ENCODE data around the gene EP400.

The EP400 gene

DNA sequence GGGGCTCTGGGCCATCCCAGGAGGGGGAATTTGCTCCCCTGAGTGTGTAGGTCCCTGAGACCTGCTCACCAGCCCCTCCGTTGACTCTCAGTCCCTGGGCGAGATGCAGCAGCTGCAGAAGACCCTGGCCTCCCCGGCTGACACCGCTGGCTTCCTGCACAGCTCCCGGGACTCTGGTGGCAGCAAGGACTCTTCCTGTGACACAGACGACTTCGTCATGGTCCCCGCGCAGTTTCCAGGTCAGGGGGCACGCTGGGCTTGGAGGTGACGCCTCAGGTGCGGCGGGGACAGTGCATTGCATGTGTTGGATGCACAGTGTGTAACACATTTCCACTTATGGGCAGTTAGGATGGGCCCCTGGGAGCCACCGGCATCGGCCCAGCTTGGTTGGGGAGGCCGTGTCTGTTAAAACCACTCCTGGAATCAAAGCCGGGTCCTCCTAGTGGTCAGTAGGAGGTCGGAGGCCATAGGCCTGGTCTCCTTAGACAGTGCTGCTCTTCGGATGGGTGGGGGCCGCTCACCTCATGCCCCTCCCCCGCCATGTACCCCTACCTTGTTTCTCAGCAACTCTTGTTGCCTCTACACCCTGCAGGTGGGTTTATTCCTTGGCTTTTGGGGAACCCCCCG lies 37.8 kb upstream of the EP400 start:
- no peak for DNase-seq (ENCODE audit: low read depth)
- H3K4me3 ChIP-seq (ENCODE audit: low read depth, low read length) = no peak overlapping the region

DNA sequence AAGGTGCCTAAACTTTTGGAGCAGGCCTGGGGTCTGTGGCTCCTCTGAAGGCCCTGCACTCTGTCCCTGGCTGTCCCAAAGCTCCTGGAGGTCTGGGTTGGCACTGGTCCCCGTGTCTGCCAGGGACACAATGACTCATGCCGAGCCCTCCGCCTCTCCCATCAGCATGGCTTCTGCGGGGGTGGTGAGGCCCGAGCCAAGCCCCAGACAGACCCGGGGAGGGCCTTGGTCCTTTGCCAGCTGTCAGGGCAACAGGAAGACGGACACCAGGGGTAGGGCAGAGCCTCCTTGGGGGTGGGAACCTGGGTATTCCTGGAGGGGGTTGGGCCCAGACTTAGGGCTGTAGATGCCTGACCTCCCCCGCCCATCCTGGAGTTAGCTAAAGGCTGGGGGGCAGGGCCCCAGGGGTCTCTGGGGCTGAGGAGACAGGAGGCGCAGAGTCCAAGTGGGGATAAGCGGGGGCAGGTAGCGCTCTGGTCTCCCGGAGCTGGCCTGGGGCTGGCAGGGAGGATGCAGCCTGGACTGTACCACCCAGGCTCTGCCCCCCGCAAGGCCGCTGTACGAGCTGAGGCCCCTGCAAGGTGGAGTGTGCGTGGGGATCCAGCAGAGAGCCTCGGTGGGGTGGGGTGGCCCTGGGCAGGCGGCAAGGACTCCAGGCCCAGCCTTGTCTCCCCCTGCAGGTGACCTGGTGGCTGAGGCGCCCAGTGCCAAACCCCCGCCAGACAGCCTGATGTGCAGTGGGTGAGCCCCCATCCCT lies 37.0 kb upstream of the EP400 start:
- H3K4me3 ChIP-seq (ENCODE audit: low read depth, low read length) = no peak overlapping the region
- DNase-seq (ENCODE audit: low read depth) = peak; percentile 67

DNA sequence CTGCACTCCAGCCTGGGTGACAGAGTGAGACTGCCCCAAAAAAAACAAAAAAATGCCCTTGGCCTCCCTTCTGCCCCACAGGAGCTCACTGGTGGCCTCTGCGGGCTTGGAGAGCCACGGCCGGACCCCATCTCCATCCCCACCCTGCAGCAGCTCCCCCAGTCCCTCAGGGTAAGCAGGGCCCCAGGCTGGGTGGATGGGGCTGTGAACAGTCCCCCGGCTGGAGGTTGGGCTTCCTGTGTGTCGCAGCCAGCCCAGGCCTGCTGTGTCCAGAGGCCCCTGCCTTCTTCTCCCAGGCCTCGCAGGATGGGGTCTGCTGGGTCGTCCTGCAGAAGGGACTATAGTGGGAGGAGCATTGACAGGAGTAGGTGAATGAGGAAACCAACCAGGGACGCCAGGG lies 36.1 kb upstream of the EP400 start:
- no peak overlapping the region for H3K4me3 ChIP-seq (ENCODE audit: low read depth, low read length)
- no peak for DNase-seq (ENCODE audit: low read depth)

DNA sequence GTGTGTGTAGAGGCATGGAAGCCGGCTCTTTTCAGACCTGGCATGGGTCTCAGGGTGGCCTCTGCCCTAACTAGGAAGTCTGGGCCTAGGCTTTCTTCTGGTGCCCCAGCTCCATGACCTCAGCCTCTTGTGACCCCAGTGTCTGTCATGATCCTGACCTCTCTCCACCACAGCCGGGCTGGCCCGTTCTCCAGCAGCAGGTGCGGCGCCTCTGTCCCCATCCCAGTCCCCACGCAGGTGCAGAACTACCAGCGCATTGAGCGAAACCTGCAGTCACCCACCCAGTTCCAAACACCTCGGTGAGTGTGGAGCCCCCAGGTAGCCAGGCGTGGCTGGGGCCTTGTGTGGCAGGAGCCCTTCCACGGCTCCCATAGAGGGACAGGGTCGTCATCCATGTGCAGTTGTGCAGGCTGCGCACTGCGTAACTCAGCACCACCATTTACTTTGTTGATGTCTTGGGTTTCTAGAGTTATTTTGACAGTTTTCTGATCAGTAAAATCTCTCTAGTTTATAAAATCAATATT lies 35.5 kb upstream of the EP400 start:
- no peak for DNase-seq (ENCODE audit: low read depth)
- no peak overlapping the region for H3K4me3 ChIP-seq (ENCODE audit: low read depth, low read length)

DNA sequence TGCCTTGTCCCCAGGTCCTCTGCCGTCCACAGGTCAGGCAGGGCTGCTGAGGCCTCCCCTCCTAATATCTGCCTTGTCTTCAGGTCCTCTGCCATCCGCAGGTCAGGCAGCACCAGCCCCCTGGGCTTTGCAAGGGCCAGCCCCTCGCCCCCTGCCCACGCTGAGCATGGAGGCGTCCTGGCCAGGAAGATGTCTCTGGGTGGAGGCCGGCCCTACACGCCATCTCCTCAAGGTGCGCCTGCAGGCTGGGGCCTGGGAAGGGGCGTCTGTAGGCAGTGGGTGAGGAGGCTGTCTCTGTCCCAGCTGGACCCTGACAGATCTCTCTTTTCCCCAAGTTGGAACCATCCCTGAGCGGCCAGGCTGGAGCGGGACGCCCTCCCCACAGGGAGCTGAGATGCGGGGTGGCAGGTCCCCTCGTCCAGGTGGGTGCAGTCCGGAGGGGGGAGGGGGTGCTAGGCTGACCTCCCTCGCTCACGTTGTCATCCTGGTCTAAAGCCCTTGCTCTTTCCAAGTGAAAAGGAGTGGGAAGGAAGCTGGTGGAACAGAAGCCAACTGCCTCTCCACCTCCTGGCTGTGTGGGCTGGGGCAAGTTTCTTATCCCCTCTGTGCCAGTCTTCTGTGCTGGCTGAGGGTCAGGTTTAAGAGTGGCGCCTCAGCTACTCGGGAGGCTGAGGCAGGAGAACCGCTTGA lies 34.6 kb upstream of the EP400 start:
- no peak for DNase-seq (ENCODE audit: low read depth)
- no peak overlapping the region for H3K4me3 ChIP-seq (ENCODE audit: low read depth, low read length)

DNA sequence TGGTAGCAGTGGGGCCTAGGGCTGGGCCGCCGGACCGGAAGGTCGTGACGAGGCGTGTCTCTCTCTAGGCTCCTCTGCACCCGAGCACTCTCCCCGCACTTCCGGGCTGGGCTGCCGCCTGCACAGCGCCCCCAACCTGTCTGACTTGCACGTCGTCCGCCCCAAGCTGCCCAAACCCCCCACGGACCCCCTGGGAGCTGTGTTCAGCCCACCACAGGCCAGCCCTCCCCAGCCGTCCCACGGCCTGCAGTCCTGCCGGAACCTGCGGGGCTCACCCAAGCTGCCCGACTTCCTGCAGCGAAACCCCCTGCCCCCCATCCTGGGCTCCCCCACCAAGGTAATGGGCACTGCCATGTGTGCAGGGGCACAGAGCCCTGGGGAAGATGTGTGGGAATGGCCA lies 33.9 kb upstream of the EP400 start:
- no peak for DNase-seq (ENCODE audit: low read depth)
- H3K4me3 ChIP-seq (ENCODE audit: low read depth, low read length) = no peak overlapping the region

DNA sequence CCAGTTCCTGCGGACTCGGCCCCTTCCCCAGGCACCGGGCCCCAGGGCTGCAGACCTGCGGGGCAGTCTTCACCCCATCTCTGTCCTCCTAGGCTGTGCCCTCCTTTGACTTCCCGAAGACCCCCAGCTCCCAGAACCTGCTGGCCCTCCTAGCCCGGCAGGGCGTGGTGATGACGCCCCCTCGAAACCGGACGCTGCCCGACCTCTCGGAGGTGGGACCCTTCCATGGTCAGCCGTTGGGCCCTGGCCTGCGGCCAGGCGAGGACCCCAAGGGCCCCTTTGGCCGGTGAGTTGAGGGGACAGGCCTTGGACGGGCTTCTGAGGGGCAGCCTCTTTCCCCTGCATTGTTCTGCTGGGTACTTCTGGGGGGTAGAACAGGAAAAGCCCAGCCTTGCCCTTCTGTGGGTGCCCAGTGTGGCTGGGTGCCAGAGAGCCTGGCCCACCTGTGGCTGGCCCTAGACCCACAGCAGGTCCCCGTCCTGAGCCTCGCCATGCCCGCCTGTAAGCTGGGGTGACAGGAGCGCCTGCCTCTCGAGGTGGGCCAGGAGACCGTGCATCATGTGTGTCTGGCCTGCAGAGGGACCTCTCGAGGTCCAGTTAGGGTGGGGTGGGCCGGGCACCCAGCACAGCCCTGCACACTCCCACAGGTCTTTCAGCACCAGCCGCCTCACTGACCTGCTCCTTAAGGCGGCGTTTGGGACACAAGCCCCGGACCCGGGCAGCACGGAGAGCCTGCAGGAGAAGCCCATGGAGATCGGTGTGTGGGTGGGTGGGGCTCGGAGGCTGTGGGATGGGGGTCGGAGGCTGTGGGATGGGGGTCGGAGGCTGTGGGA lies 33.2 kb upstream of the EP400 start:
- DNase-seq (ENCODE audit: low read depth) = no peak
- no peak overlapping the region for H3K4me3 ChIP-seq (ENCODE audit: low read depth, low read length)

DNA sequence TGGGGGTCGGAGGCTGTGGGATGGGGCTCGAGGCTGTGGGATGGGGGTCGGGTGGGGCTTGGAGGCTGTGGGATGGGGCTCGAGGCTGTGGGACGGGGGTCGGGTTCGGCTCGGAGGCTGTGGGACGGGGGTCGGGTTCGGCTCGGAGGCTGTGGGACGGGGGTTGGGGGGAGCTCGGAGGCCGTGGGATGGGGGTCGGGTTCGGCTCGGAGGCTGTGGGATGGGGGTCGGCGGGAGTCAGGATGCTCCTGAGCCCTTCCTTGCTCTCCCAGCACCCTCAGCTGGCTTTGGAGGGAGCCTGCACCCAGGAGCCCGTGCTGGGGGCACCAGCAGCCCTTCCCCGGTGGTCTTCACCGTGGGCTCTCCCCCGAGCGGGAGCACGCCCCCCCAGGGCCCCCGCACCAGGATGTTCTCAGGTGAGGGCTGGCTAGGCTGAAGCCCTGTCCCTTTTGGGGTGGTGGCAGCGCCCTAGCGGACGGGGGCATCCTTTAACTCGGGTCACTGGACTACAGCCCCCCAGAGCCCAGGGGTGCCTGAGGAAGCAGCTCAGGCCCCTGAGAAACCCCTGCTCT lies 32.5 kb upstream of the EP400 start:
- no peak overlapping the region for H3K4me3 ChIP-seq (ENCODE audit: low read depth, low read length)
- no peak for DNase-seq (ENCODE audit: low read depth)

DNA sequence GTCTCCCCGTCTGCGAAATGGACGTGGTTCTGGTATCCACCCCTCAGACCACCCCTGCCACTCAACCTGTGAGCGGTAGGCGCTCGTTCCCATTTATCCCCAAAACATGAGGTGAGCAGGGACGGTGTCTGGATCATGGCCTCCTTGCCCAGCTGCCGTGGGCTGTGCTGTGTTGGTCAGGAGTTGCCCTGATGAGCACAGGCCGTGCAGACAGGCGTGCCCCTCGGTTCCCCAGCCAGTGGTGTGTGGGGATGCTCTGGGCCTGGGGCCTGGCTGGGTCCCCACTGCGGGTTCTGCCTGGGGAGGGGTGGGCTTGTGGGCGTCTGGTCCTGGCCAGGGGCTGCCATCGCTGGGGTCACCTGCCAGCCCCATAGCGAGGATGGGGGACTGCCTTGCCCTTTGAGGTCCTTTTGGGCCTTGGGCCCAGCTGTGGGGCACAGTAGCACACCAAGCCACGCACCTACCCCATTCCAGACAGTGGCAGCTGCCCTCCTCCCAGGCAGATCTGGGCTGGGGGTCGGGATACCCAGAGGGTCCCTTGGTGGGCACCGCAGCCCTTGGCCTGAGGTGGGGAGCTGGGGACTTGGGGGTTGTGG lies 31.9 kb upstream of the EP400 start:
- no peak for DNase-seq (ENCODE audit: low read depth)
- H3K4me3 ChIP-seq (ENCODE audit: low read depth, low read length) = no peak overlapping the region

DNA sequence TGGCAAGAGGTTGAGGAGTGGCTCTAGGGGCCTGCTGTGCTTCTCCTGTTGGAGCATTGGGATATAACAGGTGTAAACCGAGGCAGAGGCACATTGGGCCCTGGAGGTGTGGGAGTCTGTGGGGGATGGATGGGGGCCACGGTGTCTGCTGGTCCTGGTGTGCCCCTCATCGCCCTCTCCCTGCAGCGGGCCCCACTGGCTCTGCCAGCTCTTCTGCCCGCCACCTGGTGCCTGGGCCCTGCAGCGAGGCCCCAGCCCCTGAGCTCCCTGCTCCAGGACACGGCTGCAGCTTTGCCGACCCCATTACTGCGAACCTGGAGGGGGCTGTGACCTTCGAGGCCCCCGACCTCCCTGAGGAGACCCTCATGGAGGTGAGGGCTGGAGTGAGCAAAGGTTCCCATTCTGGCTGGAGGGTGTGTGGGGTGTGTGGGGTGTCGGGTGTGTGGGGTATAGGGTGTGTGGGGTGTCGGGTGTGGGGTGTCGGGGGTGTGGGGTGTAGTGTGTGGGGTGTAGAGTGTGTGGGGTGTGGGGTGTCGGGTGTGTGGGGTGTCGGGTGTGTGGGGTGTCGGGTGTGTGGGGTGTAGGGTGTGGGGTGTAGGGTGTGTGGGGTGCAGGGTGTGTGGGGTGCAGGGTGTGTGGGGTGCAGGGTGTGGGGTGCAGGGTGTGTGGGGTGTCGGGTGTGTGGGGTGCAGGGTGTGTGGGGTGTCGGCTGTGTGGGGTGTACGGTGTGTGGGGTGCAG lies 31.3 kb upstream of the EP400 start:
- no peak overlapping the region for H3K4me3 ChIP-seq (ENCODE audit: low read depth, low read length)
- no peak for DNase-seq (ENCODE audit: low read depth)

DNA sequence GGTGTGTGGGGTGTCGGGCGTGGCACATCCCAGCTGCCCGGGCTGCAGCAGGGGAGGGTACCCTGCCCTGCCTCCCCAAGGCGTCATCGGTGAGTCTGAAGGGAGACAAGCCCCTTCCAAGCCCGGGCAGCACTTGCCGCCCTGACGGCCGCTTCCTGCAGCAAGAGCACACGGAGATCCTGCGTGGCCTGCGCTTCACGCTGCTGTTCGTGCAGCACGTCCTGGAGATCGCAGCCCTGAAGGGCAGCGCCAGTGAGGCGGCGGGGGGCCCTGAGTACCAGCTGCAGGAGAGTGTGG lies 30.7 kb upstream of the EP400 start:
- H3K4me3 ChIP-seq (ENCODE audit: low read depth, low read length) = no peak overlapping the region
- no peak for DNase-seq (ENCODE audit: low read depth)

DNA sequence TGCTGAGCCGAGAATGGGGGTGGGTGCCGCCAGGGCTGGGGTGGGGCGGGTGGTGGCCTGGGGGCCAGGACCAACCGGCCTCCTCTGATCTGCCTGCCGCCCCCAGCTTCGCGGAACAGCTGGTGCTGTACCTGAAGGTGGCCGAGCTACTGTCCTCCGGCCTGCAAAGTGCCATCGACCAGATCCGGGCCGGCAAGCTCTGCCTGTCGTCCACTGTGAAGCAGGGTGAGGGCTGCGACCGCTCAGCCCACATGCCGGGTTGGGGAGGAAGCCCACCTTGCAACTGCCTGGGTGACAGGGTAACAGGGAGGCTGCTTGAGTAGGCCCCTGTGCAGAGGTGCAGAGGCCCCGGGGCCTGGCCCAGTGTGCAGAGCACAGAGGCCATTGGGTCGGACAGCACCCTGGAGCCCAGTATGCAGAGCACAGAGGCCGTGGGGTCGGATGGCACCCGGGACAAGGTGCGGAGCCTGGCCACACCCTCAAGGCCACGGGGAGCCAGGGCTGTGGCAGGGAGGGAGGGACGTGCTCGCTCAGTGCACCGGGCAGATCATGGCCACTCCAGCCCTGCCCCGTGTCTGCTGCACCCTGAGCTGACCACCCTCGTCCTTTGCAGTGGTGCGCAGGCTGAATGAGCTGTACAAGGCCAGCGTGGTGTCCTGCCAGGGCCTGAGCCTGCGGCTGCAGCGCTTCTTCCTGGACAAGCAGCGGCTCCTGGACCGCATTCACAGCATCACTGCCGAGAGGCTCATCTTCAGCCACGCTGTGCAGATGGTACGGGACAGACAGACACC lies 30.2 kb upstream of the EP400 start:
- DNase-seq (ENCODE audit: low read depth) = no peak
- H3K4me3 ChIP-seq (ENCODE audit: low read depth, low read length) = no peak overlapping the region

DNA sequence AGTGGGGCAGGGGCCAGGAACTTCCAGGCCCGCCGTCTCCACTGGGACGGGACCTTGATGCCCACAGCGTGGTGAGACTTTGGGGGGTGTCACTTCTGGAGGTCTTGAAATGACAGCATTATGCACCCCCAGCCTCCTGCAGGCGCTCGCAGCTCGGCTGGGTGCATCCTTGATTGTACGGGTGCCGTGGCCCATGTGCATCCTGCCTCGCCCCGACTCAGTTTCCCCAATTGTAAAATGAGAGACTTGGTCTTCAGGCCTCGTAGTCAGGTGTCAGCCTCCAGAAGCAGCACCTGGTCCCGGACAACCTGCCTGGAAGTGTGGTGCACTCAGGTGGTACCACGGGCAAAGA lies 29.6 kb upstream of the EP400 start:
- no peak for DNase-seq (ENCODE audit: low read depth)
- no peak overlapping the region for H3K4me3 ChIP-seq (ENCODE audit: low read depth, low read length)

DNA sequence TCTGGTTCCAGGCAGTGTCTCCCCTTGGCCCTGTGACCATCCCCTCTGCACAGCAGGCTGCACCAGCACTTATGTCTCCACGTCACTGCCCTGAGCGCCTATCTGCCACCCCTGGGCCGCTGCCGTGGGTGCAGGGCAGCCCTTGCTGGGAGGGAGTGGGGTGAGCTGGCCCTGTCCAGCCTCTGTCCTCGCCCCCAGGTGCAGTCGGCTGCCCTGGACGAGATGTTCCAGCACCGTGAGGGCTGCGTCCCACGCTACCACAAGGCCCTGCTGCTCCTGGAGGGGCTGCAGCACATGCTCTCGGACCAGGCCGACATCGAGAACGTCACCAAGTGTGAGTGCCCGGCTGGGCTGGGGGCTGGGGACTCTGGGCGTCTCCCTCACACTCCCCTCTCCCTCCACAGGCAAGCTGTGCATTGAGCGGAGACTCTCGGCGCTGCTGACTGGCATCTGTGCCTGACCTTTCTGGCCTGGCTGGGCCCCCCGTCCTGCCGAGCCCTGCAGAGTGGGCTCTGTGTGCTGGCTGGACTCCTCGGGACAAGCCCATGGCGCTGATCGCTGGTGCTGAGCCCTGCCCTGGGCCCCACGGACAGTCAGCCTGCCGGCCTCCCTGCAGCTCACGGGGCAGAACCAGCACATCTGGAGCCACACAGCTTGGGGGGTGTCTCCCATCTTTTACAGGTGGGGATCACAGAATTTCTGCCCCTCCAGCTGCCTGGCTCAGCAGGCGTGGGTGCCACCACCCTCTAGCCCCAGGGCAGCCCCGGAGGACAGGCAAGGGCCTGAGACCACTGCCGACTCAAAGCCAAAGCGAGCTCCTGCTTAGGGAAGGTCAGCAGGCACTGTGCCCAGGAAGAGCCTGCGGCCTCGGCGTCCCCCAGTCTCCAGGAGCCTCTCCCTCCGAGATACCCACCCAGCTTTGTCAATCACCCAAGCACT lies 28.6 kb upstream of the EP400 start:
- H3K4me3 ChIP-seq (ENCODE audit: low read depth, low read length) = no peak overlapping the region
- DNase-seq (ENCODE audit: low read depth) = no peak

DNA sequence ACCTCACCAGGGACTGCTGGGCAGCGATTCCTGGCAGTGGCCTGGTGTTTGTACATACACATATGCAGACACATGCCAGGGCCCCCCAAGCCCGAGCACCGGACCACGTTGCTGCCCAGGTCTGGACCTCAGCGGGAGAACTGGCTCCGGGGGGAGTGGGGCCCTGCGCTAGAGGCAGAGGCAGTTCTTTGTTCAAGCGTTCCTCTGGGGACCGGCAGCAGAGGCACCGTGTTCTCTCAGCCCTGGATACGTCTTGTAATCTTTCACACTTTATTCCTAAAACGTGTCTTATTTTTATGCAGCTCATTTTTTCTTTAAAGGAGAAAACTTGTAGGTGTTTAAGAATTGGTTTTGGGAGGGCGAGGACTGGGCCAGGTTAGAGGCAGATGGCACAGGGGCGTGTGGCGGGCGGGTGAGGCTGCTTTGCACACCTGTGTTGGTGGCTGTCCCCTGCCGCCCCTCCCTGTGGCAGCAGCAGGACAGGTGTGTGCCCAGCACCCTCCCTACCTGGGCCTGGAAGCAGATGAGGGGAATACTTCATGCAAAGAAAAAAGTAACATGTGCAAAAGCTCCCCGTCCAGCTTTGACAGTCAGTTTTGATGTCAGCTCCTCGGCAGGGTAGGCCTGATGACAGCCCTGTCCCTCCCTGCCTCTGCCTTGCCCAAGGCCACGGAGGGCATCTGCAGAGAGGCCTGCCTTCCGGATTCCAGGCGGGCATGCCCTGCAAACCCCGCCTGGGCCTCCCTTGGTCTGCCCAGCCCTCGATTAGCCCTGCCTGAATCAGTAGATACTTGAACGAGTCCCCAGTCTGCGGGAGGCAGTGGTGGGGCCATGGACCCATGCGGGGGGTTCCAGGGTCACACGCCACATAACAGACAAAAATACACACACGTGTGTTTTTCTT lies 27.6 kb upstream of the EP400 start:
- no peak overlapping the region for H3K4me3 ChIP-seq (ENCODE audit: low read depth, low read length)
- DNase-seq (ENCODE audit: low read depth) = no peak

DNA sequence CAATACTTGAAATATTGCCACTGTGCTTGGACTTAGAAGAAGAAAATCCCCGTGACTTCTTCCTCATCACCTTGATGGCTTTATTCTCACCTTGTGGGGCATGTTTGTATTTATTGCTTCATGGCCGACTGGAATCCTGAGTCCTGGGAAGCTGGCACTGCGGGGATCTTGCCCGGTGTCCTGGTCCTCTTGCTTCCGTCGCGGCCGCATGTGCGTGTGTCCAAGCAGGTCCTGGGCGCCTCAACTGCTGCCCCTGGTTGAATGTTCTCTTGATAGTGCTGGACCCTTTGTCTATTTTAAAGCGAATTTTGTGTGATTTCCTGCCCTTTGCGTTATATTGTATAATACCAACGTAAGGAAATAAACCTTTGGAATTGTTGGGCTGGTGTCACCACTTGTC lies 27.0 kb upstream of the EP400 start:
- no peak for DNase-seq (ENCODE audit: low read depth)

More for the DNA sequence above, 27.0 kb upstream of the EP400 start:
- no peak overlapping the region for H3K4me3 ChIP-seq (ENCODE audit: low read depth, low read length)
